GM18951 (cell line): ENCODE results near the gene TRPV3.
"Not testable (repeated sequence)": the region's sequence is repeated elsewhere in the genome, so short reads cannot be mapped to it uniquely, and the experiment has no call there.

ENCODE experiments used
- POLR2A ChIP-seq: IDR thresholded peaks from 4 replicates; pipeline ENCODE4 v1.6.1; 2011; ENCODE audit warnings: mild to moderate bottlenecking; ENCODE audit not compliant: insufficient read length, insufficient read depth; ENCODE audit errors: extremely low read depth
- in situ Hi-C: fragments of 300-500 bp; cut with MboI; formaldehyde crosslinking; loops from one replicate; pipeline ENCODE4 v1.12.0; 2022; ENCODE audit warnings: low sequenced_read_pairs, mixed read lengths, inconsistent platforms; ENCODE audit not compliant: unreplicated experiment

TRPV3 gene

DNA sequence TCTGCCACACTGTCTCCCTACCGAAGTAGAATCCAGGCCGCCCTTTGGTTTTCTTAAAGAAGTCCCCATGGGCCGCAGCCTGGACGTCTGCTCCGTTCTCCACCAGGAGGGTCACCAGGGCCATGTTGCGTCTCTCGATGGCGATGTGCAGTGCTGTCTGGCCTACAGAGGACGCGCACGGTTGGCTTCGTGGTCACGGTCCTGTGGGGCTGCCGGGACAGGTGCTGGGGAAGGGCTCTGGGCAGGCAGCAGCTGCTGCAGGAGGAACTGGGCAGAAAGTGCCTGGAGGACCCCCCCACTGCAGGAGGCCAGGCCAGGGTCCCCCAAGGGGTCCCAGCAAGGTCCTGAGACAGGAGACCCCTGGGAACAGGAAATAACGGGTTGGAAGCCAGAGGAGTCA is 32.6 kb upstream of the TRPV3 start:
- TF ChIP-seq POLR2A, result no peak
- in situ Hi-C loops, result no loop called here

DNA sequence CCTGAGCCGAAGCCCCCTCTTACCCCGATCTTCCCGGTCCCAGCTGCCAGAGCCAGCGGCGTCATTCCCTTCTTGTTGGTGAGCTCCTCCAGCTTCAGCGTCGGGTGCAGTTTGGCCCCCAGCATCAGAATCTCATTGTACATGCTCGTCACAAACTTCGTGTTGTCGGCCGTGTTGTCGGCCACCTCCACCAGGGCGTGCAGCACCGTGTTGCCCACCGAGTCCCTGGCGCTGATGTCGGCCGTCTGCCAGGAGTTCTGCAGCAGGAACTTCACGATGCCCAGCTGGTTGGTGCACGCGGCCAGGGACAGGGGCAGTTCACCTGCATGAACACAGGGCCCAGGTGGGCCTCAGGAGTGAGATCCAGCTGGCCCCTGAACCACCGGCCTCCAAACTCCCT is 32.2 kb upstream of the TRPV3 start:
- TF ChIP-seq POLR2A, result no peak
- in situ Hi-C loops, result no loop called here

DNA sequence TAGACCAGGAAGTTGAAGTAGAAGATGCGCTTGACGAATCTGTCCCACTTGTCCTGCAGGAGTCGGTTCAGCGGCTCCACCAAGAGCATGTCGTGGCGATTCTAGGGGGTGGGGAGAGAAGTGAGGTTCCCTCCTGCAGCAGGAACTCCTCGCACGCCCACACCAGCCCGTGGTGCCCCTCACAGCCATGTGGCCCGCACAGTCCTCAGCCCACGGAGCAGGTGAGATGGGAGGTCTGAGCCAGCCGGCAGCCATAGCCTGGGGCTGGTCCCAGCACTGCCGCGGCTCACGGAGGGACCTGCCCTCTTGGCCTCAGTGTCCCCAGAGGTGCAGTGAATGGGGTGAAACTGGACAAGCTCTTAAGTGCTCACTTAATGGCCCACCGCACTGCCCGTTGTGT is 28.2 kb upstream of the TRPV3 start:
- TF ChIP-seq POLR2A, result no peak
- in situ Hi-C loops, result no loop called here

DNA sequence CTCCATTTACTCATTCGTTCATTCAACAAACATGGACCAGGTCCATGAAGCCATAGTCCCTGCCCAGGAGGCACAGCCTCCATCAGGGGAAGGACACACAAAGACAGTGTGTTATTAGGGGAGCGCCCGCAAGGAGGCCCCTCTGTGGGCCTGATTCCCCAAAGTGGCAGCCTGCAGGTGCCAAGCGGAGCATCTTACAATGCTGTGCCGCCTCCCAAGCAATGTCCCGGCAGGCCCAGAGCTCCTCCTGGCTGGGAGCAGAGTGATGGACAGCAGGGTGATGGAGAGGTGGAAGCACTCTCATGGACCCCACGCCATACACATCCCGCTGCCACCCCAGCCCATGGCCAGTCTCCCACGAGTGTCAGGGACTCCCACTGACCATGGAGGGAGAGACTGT is 25.8 kb upstream of the TRPV3 start:
- in situ Hi-C loops, result no loop called here

DNA sequence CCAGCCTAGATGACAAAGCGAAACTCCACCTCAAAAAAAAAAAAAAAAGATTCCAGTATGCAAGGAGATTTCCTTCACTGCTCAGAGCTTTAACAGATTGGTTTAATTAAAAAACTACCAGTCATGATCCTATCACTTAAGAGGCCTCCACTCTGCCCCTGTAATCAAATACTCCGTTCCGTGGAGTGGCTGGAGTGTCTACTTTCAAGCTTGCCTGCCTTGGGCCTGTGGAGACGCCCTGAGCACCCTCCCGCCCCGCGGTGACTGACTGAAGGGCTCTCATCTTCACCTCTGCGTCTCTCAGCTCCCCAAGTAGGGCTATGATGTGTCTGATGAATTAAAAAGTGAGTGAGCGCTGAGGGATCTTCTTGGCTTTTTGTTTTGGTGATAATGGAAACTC is 25.3 kb upstream of the TRPV3 start:
- TF ChIP-seq POLR2A, result no peak
- in situ Hi-C loops, result no loop called here

More for the DNA sequence above, 25.8 kb upstream of the TRPV3 start:
- TF ChIP-seq POLR2A, result no peak

DNA sequence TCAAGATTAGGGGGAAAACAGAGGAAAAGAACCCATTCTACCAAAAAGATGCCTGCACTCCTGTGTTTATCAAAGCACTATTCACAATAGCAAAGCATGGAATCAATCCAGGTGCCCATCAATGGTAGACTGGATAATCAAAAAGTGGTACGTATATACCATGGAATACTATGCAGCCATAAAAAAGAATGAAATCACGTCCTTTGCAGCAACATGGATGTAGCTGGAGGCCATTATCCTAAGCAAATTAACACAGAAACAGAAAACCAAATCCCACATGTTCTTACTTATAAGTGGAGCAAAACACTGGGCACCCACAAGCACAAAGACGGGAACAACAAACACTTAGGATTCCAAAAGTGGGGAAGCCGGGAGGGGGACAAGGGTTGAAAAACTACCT is 21.1 kb upstream of the TRPV3 start:
- in situ Hi-C loops, result not testable (repeated sequence)

DNA sequence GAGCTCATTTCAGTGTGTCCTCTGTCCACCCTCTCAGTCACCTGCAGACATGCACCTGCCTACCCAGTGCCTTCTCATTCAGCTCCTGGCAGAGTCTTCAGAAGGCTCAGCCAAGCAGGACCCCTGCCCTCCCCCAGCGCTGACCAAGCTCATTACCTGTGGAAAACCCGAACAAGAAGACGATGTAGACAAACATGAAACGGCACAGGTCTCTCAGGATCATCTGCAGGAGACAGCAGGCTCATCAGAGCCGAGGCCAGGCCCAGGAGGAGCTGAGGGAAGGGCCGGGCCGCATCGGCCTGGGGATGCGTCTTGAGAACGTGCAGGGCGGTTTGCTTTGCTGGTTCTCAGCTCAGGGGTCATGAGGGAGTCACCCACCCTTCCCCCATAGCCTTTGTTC is 19.4 kb upstream of the TRPV3 start:
- TF ChIP-seq POLR2A, result no peak
- in situ Hi-C loops, result no loop called here

DNA sequence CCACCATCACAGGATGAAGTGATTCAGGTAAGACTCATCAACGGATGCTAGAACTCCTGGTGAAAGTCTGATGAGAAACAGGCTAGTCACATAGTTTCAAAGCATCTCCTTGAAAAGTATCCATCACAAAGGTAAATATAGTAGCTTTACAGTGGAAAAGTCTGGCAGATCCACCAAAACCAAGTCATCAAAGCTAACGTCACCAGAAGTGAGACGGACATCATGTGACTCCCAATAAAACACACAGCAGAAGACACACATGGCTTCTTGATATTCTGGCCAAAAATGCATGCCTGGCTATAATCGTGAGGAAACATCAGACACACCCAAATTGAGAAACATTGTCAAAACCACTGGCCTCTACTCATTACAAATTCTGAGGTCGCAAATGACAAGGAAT is 17.9 kb upstream of the TRPV3 start:
- no peak for TF ChIP-seq POLR2A
- in situ Hi-C loops, result no loop called here

DNA sequence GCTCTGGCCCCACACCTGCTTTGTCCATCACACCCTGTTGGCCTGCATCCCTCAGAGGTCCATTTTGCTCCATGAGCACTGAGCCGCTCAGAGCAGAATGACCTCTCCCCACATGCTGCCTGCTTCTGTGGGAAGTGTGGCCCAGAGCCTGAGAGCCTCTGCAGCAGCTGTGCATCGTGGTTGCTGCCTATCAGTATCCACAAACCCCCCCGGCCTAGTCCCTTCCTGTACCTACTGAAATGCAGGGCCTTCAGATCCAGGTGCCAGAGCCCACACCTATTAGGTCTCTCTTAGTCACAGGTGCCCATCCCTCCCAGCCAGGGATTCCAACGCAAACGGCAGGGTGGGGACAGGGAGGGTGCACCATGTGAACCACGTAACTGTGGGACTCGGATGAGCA is 16.6 kb upstream of the TRPV3 start:
- TF ChIP-seq POLR2A, result no peak
- in situ Hi-C loops, result no loop called here

DNA sequence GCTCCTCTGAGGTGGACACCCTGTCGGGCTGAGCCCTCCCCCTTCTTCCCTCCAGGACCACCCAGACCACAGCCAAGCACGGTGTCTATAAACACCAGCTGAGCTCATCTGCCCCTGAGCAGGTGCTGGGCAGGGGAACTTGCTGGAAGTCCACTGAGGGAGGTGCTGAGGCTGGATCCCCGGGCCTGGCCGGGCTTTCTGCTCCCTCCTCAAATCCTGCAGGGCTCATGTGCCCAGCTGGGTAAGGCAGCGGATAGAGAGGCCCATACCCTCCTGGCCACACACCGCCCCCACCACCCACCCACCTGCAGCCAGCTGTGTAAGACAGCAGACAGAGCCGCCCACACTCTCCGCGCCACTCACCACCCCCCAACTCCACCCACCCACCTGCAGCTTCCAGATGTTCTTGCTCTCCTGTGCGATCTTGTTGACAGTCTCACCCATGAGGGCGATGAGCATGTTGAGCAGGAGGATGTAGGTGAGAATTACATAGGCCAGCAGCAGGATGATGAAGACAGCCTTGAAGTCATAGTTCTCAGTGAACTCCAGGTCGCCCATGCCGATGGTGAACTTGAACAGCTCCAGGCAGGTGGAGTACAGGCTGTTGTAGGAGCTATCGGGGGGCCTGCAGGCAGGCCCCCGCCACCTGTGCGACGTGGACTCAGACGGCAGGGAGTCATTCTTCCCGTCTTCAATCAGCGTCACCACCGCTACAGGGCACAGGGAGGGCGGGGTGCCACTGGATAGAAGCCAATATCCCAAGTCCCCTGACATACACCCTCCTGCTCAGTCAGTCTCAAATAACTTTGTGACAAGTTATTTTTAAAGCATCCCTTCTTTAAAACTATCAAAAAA is 15.9 kb upstream of the TRPV3 start:
- in situ Hi-C loops, result no loop called here

DNA sequence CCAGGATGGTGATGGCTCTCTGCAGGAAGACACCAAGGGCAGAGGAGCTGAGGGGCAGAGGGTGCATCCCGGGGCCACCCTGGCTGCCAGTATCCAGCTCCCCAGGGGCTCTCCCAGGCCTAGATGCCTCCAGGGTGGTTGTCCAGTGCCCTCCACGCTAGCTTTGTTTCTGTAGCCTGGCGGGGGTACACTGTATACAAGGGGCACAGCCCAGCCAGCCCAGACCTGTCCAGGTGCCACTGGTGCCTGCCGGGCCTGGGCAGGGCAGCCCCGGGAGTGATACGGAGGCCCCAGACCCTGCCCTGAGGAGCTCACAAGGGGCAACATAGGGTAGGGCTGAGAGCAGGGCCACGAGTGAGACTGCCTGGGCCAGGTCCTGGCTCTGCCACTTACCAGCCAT is 14.6 kb upstream of the TRPV3 start:
- in situ Hi-C loops, result no loop called here
- no peak for TF ChIP-seq POLR2A

More for the DNA sequence above, 15.9 kb upstream of the TRPV3 start:
- no peak for TF ChIP-seq POLR2A

DNA sequence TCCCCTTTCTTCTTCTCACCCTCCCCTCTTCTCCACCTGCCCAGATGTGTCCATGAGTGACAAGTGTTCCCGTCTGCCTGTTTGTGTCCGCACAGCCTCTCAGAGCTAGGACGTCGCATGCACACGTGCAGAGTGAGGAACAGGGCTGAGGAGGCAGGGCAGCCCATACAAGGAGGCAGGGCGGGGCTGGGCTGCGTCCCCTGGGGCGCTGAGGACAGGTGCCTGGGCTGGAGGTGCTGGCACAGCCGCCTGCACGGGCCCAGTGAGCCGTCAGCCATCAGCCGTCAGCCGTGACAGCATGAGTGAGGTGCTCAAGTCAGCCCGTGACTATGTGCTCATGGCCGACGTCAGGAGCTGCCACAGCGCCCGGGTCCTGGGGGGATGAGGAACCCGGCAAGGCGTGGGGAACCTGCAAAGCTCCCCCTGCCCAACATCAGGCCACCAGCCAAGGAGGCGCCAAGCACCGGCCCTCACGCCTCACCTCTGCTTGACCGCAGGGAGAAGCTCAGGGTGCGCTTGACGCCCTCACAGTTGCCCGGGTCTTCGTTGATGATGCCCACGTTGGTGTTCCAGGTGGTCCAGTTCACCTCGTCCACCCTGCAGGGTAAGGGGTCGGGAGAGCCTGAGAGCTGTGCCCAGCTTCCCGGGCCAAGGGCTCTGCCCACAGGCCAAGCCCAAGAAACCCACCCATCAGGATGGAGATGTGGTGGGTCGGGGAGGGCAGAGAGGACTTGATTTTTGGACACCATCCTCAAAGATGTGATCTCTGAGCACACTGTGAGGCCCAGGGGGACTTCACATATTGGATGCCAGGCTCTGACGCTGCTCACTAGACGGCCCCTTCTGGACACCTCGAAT is 13.7 kb upstream of the TRPV3 start:
- in situ Hi-C loops, result no loop called here
- no peak for TF ChIP-seq POLR2A

DNA sequence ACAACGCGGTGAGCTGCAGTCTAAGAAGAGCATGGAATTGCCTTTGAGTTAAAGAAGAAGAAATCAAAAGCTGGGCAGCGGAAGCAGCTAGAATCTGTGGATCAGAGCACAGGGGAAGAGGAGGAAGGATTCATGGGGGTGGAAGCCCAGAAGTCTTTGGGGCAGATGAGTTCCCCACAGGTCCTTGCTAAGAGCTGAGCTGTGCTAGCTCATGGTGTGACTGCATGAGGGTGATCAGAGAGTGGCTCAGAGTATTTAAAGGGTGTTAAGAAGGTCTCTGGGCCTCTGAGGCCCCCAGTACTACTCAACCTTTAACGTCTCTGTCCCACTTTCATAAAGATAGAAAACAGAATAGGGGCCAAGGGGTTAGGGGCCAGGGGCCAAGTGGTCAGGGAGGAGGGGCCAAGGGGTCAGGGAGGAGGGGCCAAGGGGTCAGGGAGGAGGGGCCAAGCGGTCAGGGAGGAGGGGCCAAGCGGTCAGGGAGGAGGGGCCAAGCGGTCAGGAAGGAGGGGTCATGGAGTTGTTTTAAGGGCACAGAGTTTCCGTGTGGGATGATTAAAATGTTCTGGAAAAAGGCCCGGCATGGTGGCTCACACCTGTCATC is 12.0 kb upstream of the TRPV3 start:
- in situ Hi-C loops, result no loop called here
- no peak for TF ChIP-seq POLR2A
